ENCODE results near the gene KRTAP3-1. TPM values are rescaled to one million over a fixed set of nuclear protein-coding genes. Genes with fewer than 3 reads are reported as not detected.

KRTAP3-1 gene
- total RNA-seq, 1 donor from 2014 or later, result not detected

DNA sequence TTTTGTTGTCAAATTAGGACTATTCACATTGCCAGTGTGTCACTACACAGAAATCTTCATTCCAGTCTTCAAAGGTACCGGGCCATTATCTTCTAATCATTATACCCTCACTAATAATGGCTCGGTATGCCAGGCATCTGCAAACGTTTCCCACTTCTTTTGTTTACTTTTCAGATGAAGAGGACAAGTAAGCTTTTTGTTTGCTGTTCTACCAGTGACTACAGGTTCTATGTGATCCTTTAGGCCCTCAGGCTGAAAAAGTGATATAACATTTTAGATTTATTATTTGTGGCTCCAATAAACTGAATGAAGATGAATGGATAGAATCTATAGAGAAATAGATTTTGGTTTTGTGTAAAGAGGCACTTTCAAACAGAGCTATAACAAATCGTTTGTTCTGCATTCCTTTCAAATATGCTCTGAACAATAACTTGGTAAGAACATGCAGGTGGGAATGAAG, 403 bp upstream of the KRTAP3-1 start:
- Mint-ChIP-seq H3K27me3 (ENCODE audit: insufficient read depth, low read depth) (no peaks in the 10 kb centered on the region), H3K36me3 (no peaks in the 10 kb centered on the region), H3K4me3 (no peak overlapping the region), H3K4me1 (peaks cover 6% of the 10 kb centered on the region), H3K27ac (no peak overlapping the region), H3K9me3 (no peaks in the 10 kb centered on the region)
- H3K27me3 ChIP-seq, result no peaks in the 10 kb centered on the region
- H3K27ac ChIP-seq, result no peak overlapping the region
- no peaks in the 10 kb centered on the region for H3F3A ChIP-seq (ENCODE audit: low read depth)
- H3K9ac ChIP-seq, result no peak overlapping the region
- peak overlapping the region; percentile 28 for H3K4me2 ChIP-seq
- H3K4me1 ChIP-seq, result peaks cover 18% of the 10 kb centered on the region
- H3K4me3 ChIP-seq, result no peak overlapping the region
- H2AFZ ChIP-seq (replicated peaks), result peak overlapping the region; percentile 8
- no peaks in the 10 kb centered on the region for H3K36me3 ChIP-seq
- no peaks in the 10 kb centered on the region for H3K79me2 ChIP-seq (ENCODE audit: low read depth)
- TF ChIP-seq EZH2 (IDR thresholded peaks at IDR 0.05) (no peak), EZH2phosphoT487 (IDR thresholded peaks at IDR 0.05) (no peak)
- TF ChIP-seq, protein P1, sequence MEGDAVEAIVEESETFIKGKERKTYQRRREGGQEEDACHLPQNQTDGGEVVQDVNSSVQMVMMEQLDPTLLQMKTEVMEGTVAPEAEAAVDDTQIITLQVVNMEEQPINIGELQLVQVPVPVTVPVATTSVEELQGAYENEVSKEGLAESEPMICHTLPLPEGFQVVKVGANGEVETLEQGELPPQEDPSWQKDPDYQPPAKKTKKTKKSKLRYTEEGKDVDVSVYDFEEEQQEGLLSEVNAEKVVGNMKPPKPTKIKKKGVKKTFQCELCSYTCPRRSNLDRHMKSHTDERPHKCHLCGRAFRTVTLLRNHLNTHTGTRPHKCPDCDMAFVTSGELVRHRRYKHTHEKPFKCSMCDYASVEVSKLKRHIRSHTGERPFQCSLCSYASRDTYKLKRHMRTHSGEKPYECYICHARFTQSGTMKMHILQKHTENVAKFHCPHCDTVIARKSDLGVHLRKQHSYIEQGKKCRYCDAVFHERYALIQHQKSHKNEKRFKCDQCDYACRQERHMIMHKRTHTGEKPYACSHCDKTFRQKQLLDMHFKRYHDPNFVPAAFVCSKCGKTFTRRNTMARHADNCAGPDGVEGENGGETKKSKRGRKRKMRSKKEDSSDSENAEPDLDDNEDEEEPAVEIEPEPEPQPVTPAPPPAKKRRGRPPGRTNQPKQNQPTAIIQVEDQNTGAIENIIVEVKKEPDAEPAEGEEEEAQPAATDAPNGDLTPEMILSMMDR (IDR thresholded peaks at IDR 0.05), result no peak
- H4K20me1 ChIP-seq (ENCODE audit: low read depth), result no peaks in the 10 kb centered on the region
- DNase-seq (ENCODE audit: low spot score), result peak; percentile 56
- H3K9me3 ChIP-seq (ENCODE audit: low read depth), result no peaks in the 10 kb centered on the region

DNA sequence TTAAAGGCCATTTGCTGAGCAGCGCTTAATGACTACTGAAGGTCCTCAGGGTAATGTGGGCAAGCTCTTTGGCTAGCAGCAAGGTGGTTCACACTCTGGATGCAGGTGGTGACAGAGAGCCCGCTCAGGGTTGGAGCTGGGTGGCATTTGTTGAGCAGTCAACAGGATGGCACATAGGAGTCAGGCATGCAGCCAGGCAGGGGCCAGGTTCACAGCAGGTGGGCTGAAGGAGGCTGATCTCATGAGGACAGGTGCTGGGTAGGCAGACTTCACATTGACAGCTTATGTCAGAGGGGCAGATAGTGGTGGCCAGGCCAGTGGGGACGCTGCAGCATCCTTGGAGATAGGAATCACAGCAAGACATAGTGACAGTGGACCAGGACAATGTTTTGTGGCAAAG, 4.5 kb downstream of the KRTAP3-1 start:
- DNase-seq (ENCODE audit: low spot score), result no peak

DNA sequence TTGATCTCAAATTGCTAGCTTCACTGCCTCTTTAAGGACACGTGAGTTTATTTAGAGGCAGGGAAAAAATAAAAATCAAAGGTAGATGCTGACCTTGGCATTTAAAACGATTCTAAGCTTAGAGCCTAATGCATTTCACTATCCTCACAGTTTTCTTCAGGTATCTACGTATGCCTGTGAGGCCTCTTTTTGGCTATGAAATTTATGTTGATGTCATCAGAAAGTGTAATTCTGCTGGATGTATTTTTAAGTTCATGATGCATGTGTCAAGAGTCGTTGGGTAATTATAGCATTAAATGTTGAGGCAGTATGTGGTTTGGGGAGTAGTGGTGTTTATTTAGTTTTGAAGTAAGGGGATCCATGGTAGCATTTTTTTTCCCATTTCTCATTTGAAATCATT, 5.0 kb downstream of the KRTAP3-1 start:
- H3K9me3 Mint-ChIP-seq, result no peaks in the 10 kb centered on the region
- no peaks in the 10 kb centered on the region for H3K36me3 Mint-ChIP-seq
- no peak overlapping the region for H3K9ac ChIP-seq
- H3K4me2 ChIP-seq, result no peak overlapping the region
- H3K9me3 ChIP-seq (ENCODE audit: low read depth), result no peaks in the 10 kb centered on the region
- no peak overlapping the region for H3K27ac Mint-ChIP-seq
- no peaks in the 10 kb centered on the region for H4K20me1 ChIP-seq (ENCODE audit: low read depth)
- no peak overlapping the region for H3K4me3 ChIP-seq
- no peaks in the 10 kb centered on the region for H3F3A ChIP-seq (ENCODE audit: low read depth)
- H3K79me2 ChIP-seq (ENCODE audit: low read depth), result no peaks in the 10 kb centered on the region
- DNase-seq (ENCODE audit: low spot score), result no peak
- H3K27ac ChIP-seq, result no peak overlapping the region
- H3K36me3 ChIP-seq, result no peaks in the 10 kb centered on the region
- peaks cover 6% of the 10 kb centered on the region for H3K4me1 Mint-ChIP-seq
- H2AFZ ChIP-seq (replicated peaks), result no peak overlapping the region
- H3K27me3 ChIP-seq, result no peaks in the 10 kb centered on the region
- H3K4me3 Mint-ChIP-seq, result no peak overlapping the region
- TF ChIP-seq, protein P1 (IDR thresholded peaks at IDR 0.05), result no peak
- TF ChIP-seq EZH2phosphoT487 (IDR thresholded peaks at IDR 0.05) (no peak), EZH2 (IDR thresholded peaks at IDR 0.05) (no peak)
- no peaks in the 10 kb centered on the region for H3K27me3 Mint-ChIP-seq (ENCODE audit: insufficient read depth, low read depth)
- H3K4me1 ChIP-seq, result peaks cover 11% of the 10 kb centered on the region

More for the DNA sequence above, 4.5 kb downstream of the KRTAP3-1 start:
- no peaks in the 10 kb centered on the region for H3K27me3 ChIP-seq
- no peaks in the 10 kb centered on the region for H3K27me3 Mint-ChIP-seq (ENCODE audit: insufficient read depth, low read depth)
- H3K9ac ChIP-seq, result no peak overlapping the region
- H3K4me1 Mint-ChIP-seq, result peaks cover 6% of the 10 kb centered on the region
- no peaks in the 10 kb centered on the region for H3K36me3 Mint-ChIP-seq
- H4K20me1 ChIP-seq (ENCODE audit: low read depth), result no peaks in the 10 kb centered on the region
- no peak overlapping the region for H3K4me2 ChIP-seq
- H3K4me3 Mint-ChIP-seq, result no peak overlapping the region
- H2AFZ ChIP-seq (replicated peaks), result no peak overlapping the region
- H3K9me3 Mint-ChIP-seq, result no peaks in the 10 kb centered on the region
- H3K79me2 ChIP-seq (ENCODE audit: low read depth), result no peaks in the 10 kb centered on the region
- no peaks in the 10 kb centered on the region for H3K36me3 ChIP-seq
- TF ChIP-seq EZH2 (IDR thresholded peaks at IDR 0.05), result no peak
- TF ChIP-seq, protein P1 (IDR thresholded peaks at IDR 0.05), result no peak
- no peak for TF ChIP-seq EZH2phosphoT487 (IDR thresholded peaks at IDR 0.05)
- H3K27ac ChIP-seq, result no peak overlapping the region
- no peak overlapping the region for H3K4me3 ChIP-seq
- peaks cover 15% of the 10 kb centered on the region for H3K4me1 ChIP-seq
- no peak overlapping the region for H3K27ac Mint-ChIP-seq
- no peaks in the 10 kb centered on the region for H3F3A ChIP-seq (ENCODE audit: low read depth)
- no peaks in the 10 kb centered on the region for H3K9me3 ChIP-seq (ENCODE audit: low read depth)

Data from neural progenitor cell (in vitro differentiated cells).